PC-9 (cell line): ENCODE measurements around the gene WBP11. TPM values are rescaled to one million over a fixed set of nuclear protein-coding genes. Genes with fewer than 3 reads are reported as not detected.
"Not testable (repeated sequence)": the region's sequence is repeated elsewhere in the genome, so short reads cannot be mapped to it uniquely, and the experiment has no call there.

Source experiments
- BruUV-seq: library from RNA; stranded (reverse); fragments of 400-500 nt; replicated peaks from 2 replicates; lab custom pipeline; 2021; lab: Mats Ljungman, UMichigan
- CTCF ChIA-PET: fragments of 300-600 bp; sonication (Branson Sonifier 250); formaldehyde crosslinking; loops from one replicate; lab custom pipeline; 2022; ENCODE audit warnings: antibody characterized with exemption; lab: Charles Lee
- POLR2A ChIA-PET: fragments of 300-600 bp; sonication (Branson Sonifier 250); formaldehyde crosslinking; loops from one replicate; lab custom pipeline; 2022; ENCODE audit warnings: antibody characterized with exemption; ENCODE audit not compliant: unreplicated experiment; lab: Charles Lee
- DNase-seq, 2 experiments: peaks; one replicate each; pipeline versions ENCODE4 v3.0.0 to v3.0.0-alpha.2; 2015 to 2022; ENCODE audit warnings: mixed read lengths in 1 of 2
- H2AFZ ChIP-seq: fragments of 200-600 bp; sonication (generic); 2 replicates; pipeline ENCODE4 v1.8.1; 2017; ENCODE audit warnings: antibody characterized with exemption
- H3F3A ChIP-seq: fragments of 200-600 bp; sonication (generic); 2 replicates; pipeline ENCODE4 v1.8.1; 2017; ENCODE audit warnings: antibody characterized with exemption, mild to moderate bottlenecking, low read depth; ENCODE audit not compliant: insufficient read depth
- H3K27ac ChIP-seq: fragments of 200-600 bp; sonication (generic); 2 replicates; pipeline ENCODE4 v1.6.1; 2016; ENCODE audit warnings: mixed run types
- H3K27me3 ChIP-seq: fragments of 200-600 bp; sonication (generic); 2 replicates; pipeline ENCODE4 v1.6.1; 2016; ENCODE audit warnings: low read depth, mixed run types; ENCODE audit not compliant: insufficient read depth
- H3K36me3 ChIP-seq: fragments of 200-600 bp; sonication (generic); 2 replicates; pipeline ENCODE4 v1.6.1; 2016; ENCODE audit warnings: low read depth, mixed run types
- H3K4me1 ChIP-seq: fragments of 200-600 bp; sonication (generic); replicated peaks from 2 replicates; pipeline ENCODE4 v1.6.1; 2016; ENCODE audit warnings: mixed run types; ENCODE audit not compliant: insufficient read depth
- H3K4me2 ChIP-seq: fragments of 200-600 bp; sonication (generic); 2 replicates; pipeline ENCODE4 v1.6.1; 2017; ENCODE audit warnings: mixed run types
- H3K4me3 ChIP-seq: fragments of 200-600 bp; sonication (generic); 2 replicates; pipeline ENCODE4 v1.6.1; 2016; ENCODE audit warnings: mixed run types
- H3K79me2 ChIP-seq: fragments of 200-600 bp; sonication (generic); 2 replicates; pipeline ENCODE4 v1.6.1; 2017; ENCODE audit warnings: low read depth, mixed run types
- H3K9me2 ChIP-seq: fragments of 200-600 bp; sonication (generic); 2 replicates; pipeline ENCODE4 v1.8.1; 2017; ENCODE audit warnings: mild to moderate bottlenecking; ENCODE audit not compliant: insufficient read depth
- H3K9me3 ChIP-seq: fragments of 200-600 bp; sonication (generic); 2 replicates; pipeline ENCODE4 v1.8.1; 2016; ENCODE audit warnings: low read depth; ENCODE audit not compliant: insufficient read depth
- H4K20me1 ChIP-seq: fragments of 200-600 bp; sonication (generic); 2 replicates; pipeline ENCODE4 v1.8.1; 2017; ENCODE audit not compliant: insufficient read depth
- EZH2 ChIP-seq: fragments of 200-600 bp; sonication (generic); IDR thresholded peaks from 2 replicates; pipeline ENCODE4 v1.8.0; 2017; ENCODE audit warnings: antibody characterized with exemption, low read depth
- intact Hi-C: fragments of 100-400 bp; cut with micrococcal nuclease; formaldehyde crosslinking; loops from one replicate; pipeline ENCODE4 v1.10.0; 2022; ENCODE audit not compliant: unreplicated experiment
- total RNA-seq: library from RNA; stranded (reverse); gene quantifications from 2 replicates; pipeline ENCODE4 v1.2.3, GENCODE V29; 2021
- TF ChIP-seq, protein P1 (sequence below): fragments of 200-600 bp; sonication (generic); conservative IDR thresholded peaks from 2 replicates; pipeline ENCODE4 v1.6.1; 2017; ENCODE audit warnings: mixed run types, antibody characterized with exemption, mild to moderate bottlenecking, moderate library complexity

WBP11 gene
- total RNA-seq, 1 experiment from 2014 or later: 124 TPM

DNA sequence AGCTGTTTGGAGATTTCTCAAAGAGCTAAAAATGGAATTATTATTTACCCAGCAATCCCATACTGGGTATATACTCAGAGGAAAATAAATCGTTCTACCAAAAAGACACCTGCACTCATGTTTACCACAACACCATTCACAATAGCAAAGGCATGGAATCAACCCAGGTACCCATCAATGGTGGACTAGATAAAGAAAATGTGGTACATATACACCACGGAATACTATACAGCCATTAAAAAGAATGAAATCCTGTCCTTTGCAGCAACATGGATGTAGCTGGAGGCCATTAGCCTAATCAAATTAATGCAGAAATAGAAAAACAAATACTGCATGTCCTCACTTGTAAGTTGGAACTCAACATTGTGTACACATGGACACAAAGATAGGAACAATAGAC, 37.9 kb downstream of the WBP11 start:
- POLR2A ChIA-PET: interaction anchor here (0.6 kb wide), 1 partner anchor 347 kb away, joined by 4 read pairs; no protein-coding TSS in a partner anchor

DNA sequence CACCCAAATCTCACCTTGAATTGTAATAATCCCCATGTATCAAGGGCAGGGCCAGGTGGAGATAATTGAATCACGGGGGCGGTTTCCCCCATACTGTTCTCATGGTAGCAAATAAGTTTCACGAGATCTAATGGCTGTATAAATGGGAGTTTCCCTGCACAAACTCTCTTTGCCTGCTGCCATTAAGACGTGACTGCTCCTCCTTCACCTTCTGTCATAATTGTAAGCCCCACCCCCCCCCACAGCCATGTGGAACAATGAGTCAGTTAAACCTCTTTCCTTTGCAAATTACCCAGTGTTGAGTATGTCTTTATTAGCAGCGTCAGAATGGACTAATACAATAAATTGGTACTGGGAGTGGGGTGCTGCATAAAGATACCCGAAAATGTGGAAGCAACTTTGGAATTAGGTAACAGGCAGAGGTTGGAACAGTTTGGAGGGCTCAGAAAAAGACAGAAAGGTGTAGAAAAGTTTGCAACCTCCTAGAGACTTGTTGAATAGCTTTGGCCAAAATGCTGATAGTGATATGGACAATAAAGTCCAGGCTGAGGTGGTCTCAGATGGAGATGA, 43.5 kb downstream of the WBP11 start:
- H3K9me3 ChIP-seq, H3K79me2 ChIP-seq, H3K4me1 ChIP-seq, intact Hi-C loops, H4K20me1 ChIP-seq, H2AFZ ChIP-seq, CTCF ChIA-PET, H3K36me3 ChIP-seq, DNase-seq, BruUV-seq, H3K4me3 ChIP-seq, H3F3A ChIP-seq, POLR2A ChIA-PET, H3K4me2 ChIP-seq, H3K27ac ChIP-seq, H3K9me2 ChIP-seq, H3K27me3 ChIP-seq: not testable (repeated sequence)

More for the DNA sequence above, 37.9 kb downstream of the WBP11 start:
- intact Hi-C loops: no loop called here
- Histone ChIP-seq H3K36me3 (peaks cover 16% of the 10 kb centered on the region; the same call in 1 of the 2 replicates), H3K79me2 (peaks cover 52% of the 10 kb centered on the region), H4K20me1 (peaks cover 4% of the 10 kb centered on the region; the same call in 1 of the 2 replicates), H3K4me3 (no peak overlapping the region), H3K27me3 (no peaks in the 10 kb centered on the region), H2AFZ (no peak overlapping the region), H3F3A (peaks cover 10% of the 10 kb centered on the region), H3K9me3 (peaks cover 12% of the 10 kb centered on the region), H3K4me2 (no peak overlapping the region), H3K27ac (no peak overlapping the region), H3K4me1 (peaks cover 17% of the 10 kb centered on the region), H3K9me2 (no peaks in the 10 kb centered on the region)
- TF ChIP-seq, protein P1, sequence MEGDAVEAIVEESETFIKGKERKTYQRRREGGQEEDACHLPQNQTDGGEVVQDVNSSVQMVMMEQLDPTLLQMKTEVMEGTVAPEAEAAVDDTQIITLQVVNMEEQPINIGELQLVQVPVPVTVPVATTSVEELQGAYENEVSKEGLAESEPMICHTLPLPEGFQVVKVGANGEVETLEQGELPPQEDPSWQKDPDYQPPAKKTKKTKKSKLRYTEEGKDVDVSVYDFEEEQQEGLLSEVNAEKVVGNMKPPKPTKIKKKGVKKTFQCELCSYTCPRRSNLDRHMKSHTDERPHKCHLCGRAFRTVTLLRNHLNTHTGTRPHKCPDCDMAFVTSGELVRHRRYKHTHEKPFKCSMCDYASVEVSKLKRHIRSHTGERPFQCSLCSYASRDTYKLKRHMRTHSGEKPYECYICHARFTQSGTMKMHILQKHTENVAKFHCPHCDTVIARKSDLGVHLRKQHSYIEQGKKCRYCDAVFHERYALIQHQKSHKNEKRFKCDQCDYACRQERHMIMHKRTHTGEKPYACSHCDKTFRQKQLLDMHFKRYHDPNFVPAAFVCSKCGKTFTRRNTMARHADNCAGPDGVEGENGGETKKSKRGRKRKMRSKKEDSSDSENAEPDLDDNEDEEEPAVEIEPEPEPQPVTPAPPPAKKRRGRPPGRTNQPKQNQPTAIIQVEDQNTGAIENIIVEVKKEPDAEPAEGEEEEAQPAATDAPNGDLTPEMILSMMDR: no peak
- TF ChIP-seq EZH2: no peak
- BruUV-seq: no TSS peak
- no peak for DNase-seq
- CTCF ChIA-PET: interaction anchor here (0.6 kb wide), 1 partner anchor 805 kb away, joined by 3 read pairs; no protein-coding TSS in a partner anchor

DNA sequence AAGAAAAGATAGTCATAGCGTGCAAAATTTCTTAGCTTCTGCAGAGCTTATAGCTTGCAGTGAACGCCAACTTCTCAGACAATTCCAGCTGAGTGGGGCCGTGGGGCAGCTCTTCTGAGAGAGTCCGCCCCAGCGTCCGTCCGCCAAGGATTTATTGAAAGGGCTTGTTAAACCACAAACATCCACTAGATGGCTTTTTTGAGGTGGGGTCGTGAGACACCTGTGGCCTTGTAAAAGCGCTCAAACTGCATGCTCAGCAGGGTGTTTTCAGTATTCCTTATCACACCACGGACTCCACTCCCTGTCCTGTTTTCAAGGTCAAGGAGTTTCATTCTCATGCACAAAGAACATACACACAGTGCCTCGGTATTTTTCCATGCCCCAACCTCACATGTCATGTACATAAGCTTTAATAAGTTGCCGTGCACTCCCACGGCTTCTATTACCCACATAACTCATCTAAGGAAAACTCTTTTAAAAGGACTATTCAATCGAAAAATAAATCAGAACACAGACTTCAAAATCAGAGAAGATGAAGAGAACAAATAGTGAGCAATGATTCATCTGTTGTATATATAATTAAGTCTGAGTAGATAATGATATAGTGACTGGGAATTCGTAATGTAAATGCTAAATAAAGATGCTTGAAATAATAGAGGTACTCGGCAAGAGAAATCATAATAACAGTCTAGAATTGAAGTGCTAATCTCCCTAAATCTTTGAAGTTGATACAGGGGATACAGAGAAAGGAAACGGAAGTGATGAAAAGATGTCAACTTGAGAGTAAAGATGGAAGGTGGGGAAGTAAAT, 46.7 kb downstream of the WBP11 start:
- ChIA-PET CTCF (no interaction called here), POLR2A (no interaction called here)
- Histone ChIP-seq H2AFZ (no peak overlapping the region), H3K27me3 (no peaks in the 10 kb centered on the region), H3K4me3 (no peak overlapping the region), H3K9me3 (peaks cover 8% of the 10 kb centered on the region; the same call in 1 of the 2 replicates), H3K27ac (no peak overlapping the region), H3K9me2 (no peaks in the 10 kb centered on the region), H3K79me2 (no peaks in the 10 kb centered on the region), H3K4me1 (no peaks in the 10 kb centered on the region), H4K20me1 (no peaks in the 10 kb centered on the region; the same call in 1 of the 2 replicates), H3K36me3 (no peaks in the 10 kb centered on the region), H3F3A (no peaks in the 10 kb centered on the region), H3K4me2 (no peak overlapping the region)
- no peak for DNase-seq
- TF ChIP-seq, protein P1: 0 out of 2 replicates have a peak, but pooled peaks have one; percentile 17
- no peak for TF ChIP-seq EZH2
- intact Hi-C loops: no loop called here
- BruUV-seq: no TSS peak
